Left ventricle myocardium superior (tissue), 1 donor: ENCODE data around the gene GNG12. TPM values are rescaled to one million over a fixed set of nuclear protein-coding genes. Genes with fewer than 3 reads are reported as not detected.
A peak's percentile ranks its signal among the peaks of the same experiment; 100 is the strongest.
"Not testable (repeated sequence)": the region's sequence is repeated elsewhere in the genome, so short reads cannot be mapped to it uniquely, and the experiment has no call there.

ENCODE experiments used
- ATAC-seq: fragments of 200-7000 bp; cut with Tn5 transposase; one replicate; pipeline ENCODE4 v1.9.1; 2020; ENCODE audit warnings: mild to moderate bottlenecking, moderate library complexity
- DNase-seq: peaks from one replicate; pipeline ENCODE4 v3.0.0-alpha.2; 2020
- intact Hi-C: fragments of 100-400 bp; cut with micrococcal nuclease; formaldehyde crosslinking; loops from one replicate; pipeline ENCODE4 v1.11.0; 2022
- total RNA-seq: library from RNA; stranded (reverse); fragmentation: NEBNext Ultra II Directional; extraction: Animal tissue kit (Norgen Biotek cat#: 25700); gene quantifications from one replicate; pipeline ENCODE4 v1.2.1, GENCODE V29; 2021
- donor health status: DM: no; HTN: yes; CAD: no; lungs with severe emphysema.

Gene GNG12
- total RNA-seq, 1 donor from 2014 or later, result 34.1 TPM

- ATAC-seq (no peak), DNase-seq (no peak)
- intact Hi-C loops, result loop anchor here (10.0 kb wide), 1 partner anchor 119 kb away; no protein-coding TSS in a partner anchor
Measured at GRCh38 chr1:67683316-67683715, 150.0 kb downstream of the GNG12 start.

GRCh38 chr1:67682659-67683197, 150.5 kb downstream of the GNG12 start:
- DNase-seq (no peak), ATAC-seq (no peak)
- intact Hi-C loops, result loop anchor here (10.0 kb wide), 1 partner anchor 118 kb away; no protein-coding TSS in a partner anchor

- ATAC-seq (no peak), DNase-seq (no peak)
- intact Hi-C loops, result loop anchor here (10.0 kb wide), 1 partner anchor 116 kb away; no protein-coding TSS in a partner anchor
Measured at GRCh38 chr1:67680486-67680885, 152.8 kb downstream of the GNG12 start.

DNA sequence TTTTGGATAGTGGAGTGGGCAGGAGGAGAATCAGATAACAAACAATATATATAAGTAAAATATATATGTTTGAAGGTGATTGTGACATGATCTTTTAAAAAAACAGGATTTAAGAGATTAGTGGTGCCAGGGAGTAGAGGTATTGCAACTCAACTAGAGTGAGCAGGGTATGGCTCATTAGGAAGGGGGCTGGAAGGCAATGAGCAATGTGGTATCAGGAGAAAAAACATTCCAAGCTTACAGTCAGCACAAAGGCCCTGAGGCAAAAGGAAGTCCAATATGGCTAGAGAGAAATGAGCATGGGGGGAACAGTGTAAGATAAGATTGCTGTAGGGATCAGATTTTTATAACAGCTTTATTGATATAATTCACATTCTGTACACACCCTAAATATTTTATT, 153.6 kb downstream of the GNG12 start:
- ATAC-seq (no peak), DNase-seq (no peak)
- intact Hi-C loops, result loop anchor here (10.0 kb wide), 1 partner anchor 115 kb away; no protein-coding TSS in a partner anchor

- ATAC-seq, result no peak
- DNase-seq, result no peak
- intact Hi-C loops, result no loop called here
Measured at GRCh38 chr1:67677930-67678329, 155.3 kb downstream of the GNG12 start.

GRCh38 chr1:67677408-67677807, 155.9 kb downstream of the GNG12 start:
- intact Hi-C loops, result no loop called here
- DNase-seq (no peak), ATAC-seq (no peak)

DNA sequence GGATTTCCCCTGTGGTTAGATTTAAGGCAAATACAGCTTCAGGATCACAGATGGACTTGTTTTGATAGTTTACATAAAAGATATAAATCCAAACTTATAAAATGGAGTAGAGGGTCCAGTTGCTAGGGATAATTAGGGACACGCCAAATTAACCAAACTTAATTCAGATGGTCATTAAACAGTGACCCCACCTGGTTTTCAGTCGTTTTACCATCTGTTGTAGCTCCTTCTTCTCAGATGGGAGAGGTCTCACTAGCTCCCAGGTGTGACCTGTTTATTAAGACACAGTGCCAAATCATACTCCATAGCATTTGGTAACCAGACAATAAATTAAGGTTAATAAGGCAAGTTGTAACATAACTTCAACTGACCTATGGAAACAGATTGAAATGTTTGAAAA, 156.3 kb downstream of the GNG12 start:
- ATAC-seq, result no peak
- DNase-seq, result no peak
- intact Hi-C loops, result no loop called here

DNA sequence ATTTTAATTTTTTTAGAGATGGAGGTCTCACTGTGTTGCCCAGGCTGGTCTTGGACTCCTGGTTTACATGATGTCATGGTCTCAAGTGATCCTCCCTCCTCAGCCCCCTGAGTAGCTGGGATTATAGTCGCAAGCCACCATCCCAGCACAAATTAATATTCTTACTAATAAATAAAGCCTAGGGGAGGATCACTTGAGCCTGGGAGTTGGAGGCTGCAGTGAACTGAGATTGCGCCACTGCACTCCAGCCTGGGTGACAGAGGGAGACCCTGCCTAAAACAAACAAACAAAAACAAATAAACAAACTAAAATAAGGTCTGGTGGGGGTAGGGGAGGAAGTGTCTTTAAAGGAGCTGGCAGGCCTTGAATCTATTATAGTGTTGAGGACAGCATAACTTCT, 157.0 kb downstream of the GNG12 start:
- DNase-seq (no peak), ATAC-seq (no peak)
- intact Hi-C loops, result no loop called here

DNA sequence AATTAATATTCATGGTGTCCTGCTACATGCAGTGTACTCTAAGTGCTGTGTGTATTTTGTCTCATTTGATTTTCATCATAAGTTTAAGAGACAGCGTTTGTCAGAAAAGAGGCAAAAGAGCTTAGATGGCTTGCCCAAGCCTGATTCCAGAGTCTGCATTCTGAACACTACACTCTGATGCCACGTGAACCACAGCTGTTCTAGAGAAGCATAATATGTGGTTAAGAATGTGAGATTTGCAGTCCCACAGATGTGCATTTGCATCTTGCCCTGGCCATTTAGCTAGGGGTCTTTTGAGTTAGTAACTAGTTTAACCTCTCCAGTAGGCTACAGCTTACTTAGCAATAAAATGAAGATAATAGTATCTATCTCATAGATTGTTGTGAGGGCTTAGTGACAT, 157.5 kb downstream of the GNG12 start:
- intact Hi-C loops, result no loop called here
- ATAC-seq (no peak), DNase-seq (no peak)

DNA sequence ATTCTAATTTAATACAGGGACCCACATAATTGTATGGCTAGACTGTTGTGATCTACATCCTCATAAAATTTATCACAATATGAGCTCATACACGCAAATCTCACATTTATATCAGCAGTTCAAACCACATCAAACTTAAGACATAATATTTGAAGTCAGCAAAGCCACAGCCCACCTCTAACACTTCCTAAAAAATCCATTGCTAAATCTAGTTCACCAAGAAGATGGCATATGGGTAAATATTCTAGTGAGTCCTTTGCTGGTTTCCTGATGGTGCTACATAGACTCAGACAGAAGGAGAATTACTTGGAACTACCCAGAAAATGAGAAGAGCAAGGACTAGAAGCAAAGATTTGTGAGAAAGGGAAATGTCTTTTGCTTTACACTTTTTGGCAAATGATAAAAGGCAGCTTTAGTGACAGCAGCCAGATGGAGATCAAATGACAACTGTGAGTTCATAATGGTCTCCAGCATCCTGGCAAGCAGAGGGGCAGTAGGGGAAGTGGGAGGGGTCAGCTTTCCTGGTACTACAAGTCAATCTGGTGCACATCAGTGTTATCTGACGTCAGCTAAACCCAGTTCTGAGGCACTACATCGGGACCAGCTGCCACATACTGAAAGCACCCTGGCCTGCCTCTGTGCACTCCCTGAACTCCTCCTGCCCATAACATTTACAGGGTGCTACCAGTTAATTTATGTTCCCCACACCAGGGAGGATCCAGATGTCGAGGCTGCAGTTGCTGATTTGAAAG, 158.8 kb downstream of the GNG12 start:
- peak; percentile 74 for ATAC-seq
- intact Hi-C loops, result no loop called here
- DNase-seq, result no peak

DNA sequence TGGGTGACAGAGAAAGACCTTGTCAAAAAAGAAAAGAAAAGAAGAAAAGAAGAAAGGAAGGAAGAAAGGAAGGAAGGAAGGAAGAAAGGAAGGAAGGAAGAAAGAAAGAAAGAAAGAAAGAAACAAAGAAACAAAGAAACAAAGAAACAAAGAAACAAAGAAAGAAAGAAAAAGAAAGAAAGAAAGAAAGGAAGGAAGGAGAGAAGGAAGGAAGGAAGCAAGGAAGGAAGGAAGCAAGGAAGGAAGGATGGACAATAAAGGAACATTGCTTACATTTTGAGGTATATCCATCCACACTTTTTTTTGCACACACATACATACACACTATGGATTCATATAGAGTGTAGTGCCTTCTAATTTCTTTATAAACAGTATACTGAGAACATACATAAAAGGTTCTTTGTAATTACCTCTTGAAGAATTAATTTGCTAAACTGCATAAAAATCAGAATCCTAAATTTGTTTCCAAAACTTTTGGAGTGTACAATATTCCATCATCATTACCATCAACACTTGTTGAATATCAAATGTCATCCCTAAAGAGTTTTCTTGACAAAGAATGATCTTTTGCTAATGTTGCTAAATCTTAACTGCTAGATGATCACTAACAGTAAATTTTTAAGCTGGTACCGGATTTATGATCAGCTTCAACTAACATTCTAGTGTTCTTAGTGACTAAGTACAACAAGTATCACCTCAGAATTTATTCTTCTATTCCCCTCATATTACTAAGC, 159.6 kb downstream of the GNG12 start:
- ATAC-seq (no peak), DNase-seq (no peak)
- intact Hi-C loops, result no loop called here

- peak; percentile 50 for ATAC-seq
- DNase-seq, result no peak
- intact Hi-C loops, result no loop called here
Measured at GRCh38 chr1:67672260-67672803, 160.9 kb downstream of the GNG12 start.

- DNase-seq (no peak), ATAC-seq (no peak)
- intact Hi-C loops, result no loop called here
Measured at GRCh38 chr1:67668660-67669059, 164.6 kb downstream of the GNG12 start.

GRCh38 chr1:67666636-67667035, 166.6 kb downstream of the GNG12 start:
- intact Hi-C loops, result no loop called here

GRCh38 chr1:67665307-67665706, 168.0 kb downstream of the GNG12 start:
- ATAC-seq, intact Hi-C loops, DNase-seq: not testable (repeated sequence)

More at GRCh38 chr1:67666636-67667035, 166.6 kb downstream of the GNG12 start:
- DNase-seq (no peak), ATAC-seq (no peak)

DNA sequence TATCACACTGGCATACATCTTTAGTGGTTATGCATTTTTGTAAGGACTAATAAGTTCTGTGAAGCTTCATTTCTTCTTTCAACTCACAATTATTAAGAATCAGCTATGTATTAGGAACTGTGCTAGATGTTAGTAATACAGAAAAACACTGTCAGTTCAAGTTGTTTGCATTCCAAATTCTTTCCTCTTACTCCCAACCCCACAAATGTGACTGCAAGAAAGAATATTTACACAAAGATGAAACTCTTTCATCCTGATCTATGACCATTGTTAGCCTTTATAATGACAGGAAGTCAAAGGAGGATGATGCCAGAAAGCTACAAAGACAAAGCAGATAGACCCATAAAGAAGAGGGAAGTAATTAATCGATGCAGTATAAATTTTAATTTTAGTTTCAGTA, 169.2 kb downstream of the GNG12 start:
- ATAC-seq (no peak), DNase-seq (no peak)
- intact Hi-C loops, result no loop called here

DNA sequence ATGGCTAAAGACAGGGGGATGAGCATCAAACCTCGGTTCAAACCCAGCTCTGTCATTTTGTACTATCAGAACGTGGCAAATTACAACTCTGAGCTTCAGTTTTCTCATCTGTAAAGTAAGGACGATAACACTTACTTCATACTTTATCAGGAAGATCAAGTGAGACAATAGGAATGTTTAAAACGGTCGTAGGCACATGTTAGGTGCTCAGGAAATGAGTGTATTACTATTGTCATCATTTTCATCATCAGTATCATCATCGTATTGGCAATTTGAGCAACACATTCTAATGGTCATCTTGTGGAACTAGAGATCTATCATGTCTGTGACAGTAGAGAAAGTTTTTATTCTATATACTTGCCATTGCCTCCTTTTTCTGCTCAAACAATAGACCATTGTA, 170.4 kb downstream of the GNG12 start:
- no peak for ATAC-seq
- no peak for DNase-seq
- intact Hi-C loops, result no loop called here

- ATAC-seq, result no peak
- intact Hi-C loops, result no loop called here
- no peak for DNase-seq
Measured at GRCh38 chr1:67659229-67659628, 174.0 kb downstream of the GNG12 start.

DNA sequence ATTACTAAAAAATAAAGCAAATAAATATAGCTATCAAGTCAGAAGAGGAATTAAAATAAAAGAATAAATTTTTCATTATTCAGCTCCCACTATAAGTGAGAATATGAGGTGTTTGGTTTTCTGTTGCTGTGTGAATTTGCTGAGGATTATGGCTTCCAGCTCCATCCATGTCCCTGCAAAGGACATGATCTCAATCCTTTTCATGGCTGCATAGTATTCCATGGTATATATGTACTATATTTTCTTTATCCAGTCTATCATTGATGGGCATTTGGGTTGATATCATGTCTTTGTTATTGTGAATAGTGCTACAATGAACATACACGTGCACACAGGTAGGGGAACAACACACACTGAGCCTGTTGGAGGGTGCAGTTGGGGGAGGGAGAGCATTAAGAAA, 176.1 kb downstream of the GNG12 start:
- DNase-seq, intact Hi-C loops, ATAC-seq: not testable (repeated sequence)

- ATAC-seq (no peak), DNase-seq (no peak)
- intact Hi-C loops, result no loop called here
Measured at GRCh38 chr1:67655581-67655980, 177.7 kb downstream of the GNG12 start.
